Stimulated activated CD4-positive, alpha-beta T cell treated with anti-CD3 and anti-CD28 coated beads, TNF-alpha, amount 100 ng/mL, for 4 hours (primary cell): ENCODE measurements around the gene ADAM20.
"Not testable (repeated sequence)": the region's sequence is repeated elsewhere in the genome, so short reads cannot be mapped to it uniquely, and the experiment has no call there.

Experiments used
- DNase-seq, 3 experiments: peaks; one replicate each; pipeline ENCODE4 v3.0.0-alpha.2; 2020; ENCODE audit warnings: low read depth in 3 of 3

ADAM20 gene

GRCh38 chr14:70534904-70535303, at the start of gene ADAM20:
Gene ADAM20 (minus strand): TSS chr14:70535004. CDS start chr14:70524757, 10,247 bp downstream.
- DNase-seq: no peak

DNA sequence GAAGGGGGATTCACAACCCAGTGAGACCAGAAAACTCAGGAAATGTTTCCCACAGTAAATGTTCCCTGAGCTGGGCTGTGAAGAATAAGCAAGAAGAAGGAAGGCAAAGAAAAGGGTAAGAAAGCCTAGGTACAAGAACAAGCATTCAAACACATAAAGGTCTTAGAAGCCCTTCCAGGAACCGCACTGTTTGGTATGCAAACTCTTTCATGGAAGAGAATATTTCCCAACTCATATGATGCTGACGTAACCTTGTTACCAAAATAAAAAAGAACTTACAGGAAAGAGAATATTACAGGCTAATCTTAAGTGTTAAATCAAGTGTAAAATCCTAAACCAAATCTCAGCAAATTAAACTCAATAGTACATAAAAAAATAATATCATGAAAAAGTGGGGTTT, 42.1 kb upstream of the ADAM20 start:
- DNase-seq: no peak

DNA sequence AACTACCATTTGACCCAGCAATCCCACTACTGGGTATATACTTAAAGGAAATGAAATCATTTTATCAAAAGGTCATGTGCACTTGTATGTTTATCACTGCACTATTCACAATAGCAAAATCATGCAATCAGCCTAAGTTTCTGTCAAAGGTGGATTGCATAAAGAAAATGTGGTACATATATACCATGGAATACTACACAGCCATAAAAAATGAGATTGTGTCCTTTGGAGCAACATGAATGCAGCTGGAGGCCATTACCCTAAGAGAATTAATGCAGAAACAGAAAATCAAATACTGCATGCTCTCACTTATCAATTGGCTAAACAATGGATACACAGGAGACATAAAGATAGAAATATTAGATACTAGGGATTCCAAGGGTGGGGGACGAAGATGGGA, 38.2 kb upstream of the ADAM20 start:
- no peak for DNase-seq

GRCh38 chr14:70571139-70571538, 36.3 kb upstream of the ADAM20 start:
- DNase-seq: no peak

- DNase-seq: no peak
Measured at GRCh38 chr14:70567791-70568190, 33.0 kb upstream of the ADAM20 start.

- no peak for DNase-seq
Measured at GRCh38 chr14:70563869-70564268, 29.1 kb upstream of the ADAM20 start.

DNA sequence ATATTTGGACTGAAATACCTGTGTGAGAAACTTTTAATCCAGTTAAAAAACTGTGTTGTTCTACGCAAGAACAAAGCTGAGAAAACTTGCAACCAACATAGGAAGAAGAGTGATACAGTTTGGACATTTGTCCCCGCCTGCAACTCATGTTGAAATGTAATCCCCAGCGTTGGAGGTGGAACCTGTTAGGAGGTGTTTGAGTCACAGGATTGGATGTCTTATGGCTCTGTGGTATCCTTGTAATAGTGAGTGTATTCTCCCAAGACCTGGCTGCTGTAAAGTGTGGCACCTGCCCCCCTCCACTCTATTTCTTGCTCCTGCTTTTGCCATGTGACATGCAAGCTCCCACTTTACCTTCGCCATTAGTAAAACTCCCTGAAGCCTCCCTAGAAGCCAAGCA, 28.6 kb upstream of the ADAM20 start:
- DNase-seq: no peak

DNA sequence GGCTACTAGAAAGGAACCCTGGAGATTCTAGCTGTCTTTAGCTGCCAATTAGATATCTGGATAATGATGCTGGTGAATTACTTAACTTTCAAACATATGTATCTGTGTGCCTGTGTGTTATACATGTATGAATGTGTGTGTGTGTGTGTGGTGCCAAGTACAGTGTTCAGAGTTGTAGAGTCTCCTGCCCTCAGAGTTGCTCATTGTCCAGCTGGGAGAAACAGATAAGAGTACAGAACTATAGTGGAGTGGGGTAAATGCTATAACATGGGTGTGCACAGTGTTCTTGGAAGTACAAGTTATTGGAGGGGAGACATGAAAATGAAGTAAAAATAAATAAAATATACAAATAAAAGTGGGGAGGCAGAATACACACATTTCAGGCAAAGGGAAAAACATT, 23.6 kb upstream of the ADAM20 start:
- DNase-seq: no peak

DNA sequence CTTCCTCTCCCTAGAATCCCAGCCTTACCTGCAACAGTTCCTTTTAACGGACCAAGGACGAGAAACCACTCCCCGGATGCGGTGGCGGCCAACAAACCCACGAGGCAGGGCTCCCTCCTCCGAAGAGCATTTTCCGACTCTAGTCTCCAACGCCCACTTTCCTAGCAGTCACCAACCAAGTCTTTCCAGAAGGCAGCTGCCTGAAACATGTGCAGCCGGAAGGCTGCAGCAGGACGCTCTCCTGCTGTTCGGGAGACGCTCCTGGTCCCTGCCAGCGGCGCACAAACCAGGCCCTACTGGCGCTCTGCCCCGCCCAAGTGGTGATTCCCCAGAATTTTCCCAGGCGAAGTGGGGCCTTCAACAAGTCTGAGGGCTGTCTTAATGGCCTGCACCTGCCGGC, 21.1 kb upstream of the ADAM20 start:
- no peak for DNase-seq

GRCh38 chr14:70538087-70538486, 3.3 kb upstream of the ADAM20 start:
- no peak for DNase-seq

DNA sequence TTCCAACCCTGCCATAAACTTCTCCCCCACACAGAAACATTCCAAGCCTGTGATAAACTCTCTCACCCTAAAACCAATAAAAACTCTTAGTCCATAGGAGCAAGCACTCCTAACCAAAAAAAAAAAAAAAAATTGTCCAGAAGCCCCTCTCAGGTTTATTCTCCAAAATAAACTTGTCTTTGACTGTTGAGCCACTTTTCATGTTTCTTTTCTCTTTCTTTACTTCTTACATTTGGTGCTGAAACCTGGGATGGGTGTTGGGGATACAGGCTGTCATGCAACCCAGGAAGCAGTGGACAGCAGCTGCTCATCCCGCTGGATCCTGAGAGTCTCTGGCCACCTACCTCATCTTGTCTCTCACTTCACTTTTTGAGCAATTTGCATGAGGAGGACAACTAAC, 2.0 kb upstream of the ADAM20 start:
- DNase-seq: no peak

GRCh38 chr14:70530417-70530816, 4.4 kb downstream of the ADAM20 start:
- no peak for DNase-seq

- no peak for DNase-seq
Measured at GRCh38 chr14:70527501-70528105, 7.2 kb downstream of the ADAM20 start.

GRCh38 chr14:70525691-70526090, 9.1 kb downstream of the ADAM20 start:
- no peak for DNase-seq

- no peak for DNase-seq
Measured at GRCh38 chr14:70515811-70516210, 19.0 kb downstream of the ADAM20 start.

- DNase-seq: no peak
Measured at GRCh38 chr14:70514168-70515069, 20.4 kb downstream of the ADAM20 start.

- DNase-seq: no peak
Measured at GRCh38 chr14:70498191-70498590, 36.6 kb downstream of the ADAM20 start.

DNA sequence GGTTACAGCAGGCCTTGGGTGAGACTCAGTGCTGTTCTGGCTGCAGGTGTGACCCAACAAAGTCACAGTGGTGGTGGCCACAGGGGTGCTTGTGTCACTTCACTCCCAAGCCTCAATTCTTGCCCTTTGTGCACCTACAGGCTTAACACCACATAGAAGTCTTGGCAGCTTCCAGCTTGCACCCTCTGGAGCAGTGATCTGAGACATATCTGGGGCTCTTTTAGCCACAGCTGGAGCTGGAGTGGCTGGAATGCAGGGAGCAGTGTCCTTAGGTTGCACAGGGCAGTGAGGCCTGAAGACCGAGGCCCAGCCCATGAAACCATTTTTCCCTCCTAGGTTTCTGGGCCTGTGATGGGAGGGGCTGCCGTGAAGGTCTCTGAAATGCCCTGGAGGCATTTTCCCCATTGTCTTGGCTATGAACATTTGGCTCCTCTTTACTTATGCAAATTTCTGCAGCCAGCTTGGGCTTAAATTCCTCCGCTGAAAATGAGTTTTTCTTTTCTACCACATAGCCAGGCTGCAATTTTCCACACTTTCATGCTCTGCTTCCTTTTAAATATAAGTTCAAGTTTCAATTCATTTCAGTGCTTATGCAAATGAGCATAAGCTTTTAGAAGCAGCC, 45.1 kb downstream of the ADAM20 start:
- DNase-seq: no peak

- not testable (repeated sequence) for DNase-seq
Measured at GRCh38 chr14:70477356-70478105, 57.3 kb downstream of the ADAM20 start.

DNA sequence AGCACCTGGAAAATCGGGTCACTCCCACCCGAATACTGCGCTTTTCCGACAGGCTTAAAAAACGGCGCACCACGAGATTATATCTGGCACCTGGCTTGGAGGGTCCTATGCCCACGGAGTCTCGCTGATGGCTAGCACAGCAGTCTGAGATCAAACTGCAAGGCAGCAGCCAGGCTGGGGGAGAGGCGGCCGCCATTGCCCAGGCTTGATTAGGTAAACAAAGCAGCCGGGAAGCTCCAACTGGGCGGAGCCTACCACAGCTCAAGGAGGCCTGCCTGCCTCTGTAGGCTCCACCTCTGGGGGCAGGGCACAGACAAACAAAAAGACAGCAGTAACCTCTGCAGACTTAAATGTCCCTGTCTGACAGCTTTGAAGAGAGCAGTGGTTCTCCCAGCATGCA, 59.3 kb downstream of the ADAM20 start:
- not testable (repeated sequence) for DNase-seq

DNA sequence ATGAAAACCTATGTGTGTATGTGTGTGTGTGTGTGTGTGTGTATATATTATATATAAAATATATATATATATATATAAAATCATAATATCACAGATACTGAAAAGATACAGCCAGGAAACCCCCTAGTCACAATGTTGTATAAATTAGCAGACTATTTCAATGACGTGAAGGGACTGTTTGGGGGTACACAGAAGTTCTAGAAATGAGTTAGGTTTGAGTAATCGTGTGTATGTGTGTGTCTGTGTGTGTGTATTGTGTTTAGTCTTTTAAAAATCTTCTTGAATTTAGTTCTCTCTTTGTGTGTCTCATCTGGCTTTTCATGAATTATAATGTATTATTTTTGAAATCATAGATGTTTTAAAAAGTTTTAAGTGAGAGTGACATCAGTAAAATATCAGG, 61.0 kb downstream of the ADAM20 start:
- no peak for DNase-seq
